A673 (cell line): ENCODE data around the gene KCMF1.

ENCODE experiments used
- EZH2 ChIP-seq: fragments of 200-600 bp; sonication (generic); IDR thresholded peaks from 2 replicates; pipeline ENCODE4 v1.6.1; 2017; ENCODE audit warnings: borderline replicate concordance, low read depth, mild to moderate bottlenecking, mixed read lengths, antibody characterized with exemption, low read length; ENCODE audit not compliant: poor library complexity, severe bottlenecking
- TF ChIP-seq, protein P1 (sequence below): fragments of 300-800, 200-600 bp; sonication (generic); conservative IDR thresholded peaks from 2 replicates; pipeline ENCODE4 v1.5.1; 2017; ENCODE audit warnings: low read depth, mild to moderate bottlenecking, antibody characterized with exemption, low read length, moderate library complexity, mixed read lengths

DNA sequence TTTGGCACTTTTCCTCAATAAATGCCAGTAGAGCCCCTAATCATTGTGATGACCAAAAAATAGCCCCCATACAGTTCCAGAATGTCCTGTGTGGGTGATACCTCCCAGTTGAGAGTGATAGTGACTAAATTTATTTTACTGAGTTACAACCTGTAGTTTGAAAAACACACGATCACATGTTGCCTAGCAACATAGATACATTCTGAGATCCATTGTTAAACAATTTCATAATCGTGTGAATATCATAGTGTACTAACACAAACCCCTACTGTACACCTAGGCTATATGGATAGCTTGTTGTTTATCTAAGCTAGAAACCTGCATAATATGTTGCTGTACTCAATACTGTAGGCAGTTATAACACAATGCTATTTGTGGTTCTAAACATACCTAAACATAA is 30.6 kb downstream of the KCMF1 start:
- TF ChIP-seq, protein P1, sequence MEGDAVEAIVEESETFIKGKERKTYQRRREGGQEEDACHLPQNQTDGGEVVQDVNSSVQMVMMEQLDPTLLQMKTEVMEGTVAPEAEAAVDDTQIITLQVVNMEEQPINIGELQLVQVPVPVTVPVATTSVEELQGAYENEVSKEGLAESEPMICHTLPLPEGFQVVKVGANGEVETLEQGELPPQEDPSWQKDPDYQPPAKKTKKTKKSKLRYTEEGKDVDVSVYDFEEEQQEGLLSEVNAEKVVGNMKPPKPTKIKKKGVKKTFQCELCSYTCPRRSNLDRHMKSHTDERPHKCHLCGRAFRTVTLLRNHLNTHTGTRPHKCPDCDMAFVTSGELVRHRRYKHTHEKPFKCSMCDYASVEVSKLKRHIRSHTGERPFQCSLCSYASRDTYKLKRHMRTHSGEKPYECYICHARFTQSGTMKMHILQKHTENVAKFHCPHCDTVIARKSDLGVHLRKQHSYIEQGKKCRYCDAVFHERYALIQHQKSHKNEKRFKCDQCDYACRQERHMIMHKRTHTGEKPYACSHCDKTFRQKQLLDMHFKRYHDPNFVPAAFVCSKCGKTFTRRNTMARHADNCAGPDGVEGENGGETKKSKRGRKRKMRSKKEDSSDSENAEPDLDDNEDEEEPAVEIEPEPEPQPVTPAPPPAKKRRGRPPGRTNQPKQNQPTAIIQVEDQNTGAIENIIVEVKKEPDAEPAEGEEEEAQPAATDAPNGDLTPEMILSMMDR: no peak
- no peak for TF ChIP-seq EZH2
